Psoas muscle (tissue), 8 donors: ENCODE measurements around the gene HTR2B. TPM values are rescaled to one million over a fixed set of nuclear protein-coding genes. Genes with fewer than 3 reads are reported as not detected.

Experiments used
- ATAC-seq, 4 donors: fragments of 200-7000 bp; cut with Tn5 transposase; one replicate each; pipeline ENCODE4 v1.9.1; 2020; ENCODE audit warnings: moderate library complexity in 3 of 4, mild to moderate bottlenecking in 2 of 4
- DNase-seq, 2 donors: peaks; one replicate each; pipeline ENCODE4 v3.0.0-alpha.2; 2020
- H3K27ac ChIP-seq: fragments of 200-600 bp; one replicate; pipeline ENCODE4 v1.8.0; 2022
- H3K27me3 ChIP-seq, 3 donors: fragments of 200-600 bp in 1 of 3; one replicate each; pipeline versions ENCODE4 v1.6.1 to v1.8.0; 2013 to 2022; ENCODE audit warnings: low read length in 2 of 3, mild to moderate bottlenecking in 2 of 3, moderate library complexity in 1 of 3; ENCODE audit not compliant: insufficient read depth in 3 of 3
- H3K36me3 ChIP-seq, 2 donors: fragments of 200-600 bp in 1 of 2; one replicate each; pipeline versions ENCODE4 v1.6.1 to v1.8.0; 2013 to 2022; ENCODE audit warnings: low read depth in 1 of 2, mild to moderate bottlenecking in 1 of 2, moderate library complexity in 1 of 2; ENCODE audit not compliant: insufficient read depth in 1 of 2
- H3K4me1 ChIP-seq: fragments of 200-600 bp; one replicate; pipeline ENCODE4 v1.8.0; 2022
- H3K4me3 ChIP-seq: fragments of 200-600 bp; one replicate; pipeline ENCODE4 v1.8.0; 2022; ENCODE audit warnings: mild to moderate bottlenecking
- H3K9me3 ChIP-seq: fragments of 200-600 bp; one replicate; pipeline ENCODE4 v1.8.0; 2022
- WGBS, 3 donors: extraction: QIAGEN DNeasy Blood & Tissue Kit; methylation state at CpG; one replicate each; pipeline versions ENCODE4 v1.1.6 to v1.1.7; 2013; 5-methylcytosine and 5-hydroxymethylcytosine counted together
- intact Hi-C, 2 donors: fragments of 100-400 bp; cut with DNase I; formaldehyde crosslinking; loops; one replicate each; pipeline versions ENCODE4 v1.11.0 to v1.14.2; 2022
- polyA plus RNA-seq, 3 donors: library from polyadenylated mRNA; stranded (reverse); fragments of 200-250 nt; gene quantifications; one replicate each; pipeline ENCODE4 v1.2.3, GENCODE V29; 2013
- total RNA-seq, 4 donors: library from RNA; stranded (reverse); fragmentation: NEBNext Ultra II Directional in 2 of 4; extraction: Animal tissue kit (Norgen Biotek cat#: 25700) in 2 of 4; gene quantifications; one replicate each; pipeline versions ENCODE4 v1.2.1 to v1.2.4, GENCODE V29; 2021 to 2023
- TF ChIP-seq, protein P1 (sequence below): fragments of 200-600 bp; IDR thresholded peaks from one replicate; pipeline ENCODE4 v1.8.0; 2022; ENCODE audit warnings: antibody characterized with exemption
- donor health status: healthy with polysubstance abuse.
- donor health status: DM: no; HTN: no; CAD: no; lungs with moderate emphysema.
- donor health status: Bipolar disorder and iron deficiency.
- donor health status: healthy.
- donor health status: DM: yes; HTN: yes; CAD: no.
- donor health status: DM: no; HTN: no; CAD: no.
- donor health status: DM: no; HTN: no; CAD: no.
- donor health status: DM: yes; HTN: yes; CAD: no.

The HTR2B gene
- total and polyA plus RNA-seq, 7 donors: 0.08 to 0.54 (median 0.17) TPM; not detected in 2

DNA sequence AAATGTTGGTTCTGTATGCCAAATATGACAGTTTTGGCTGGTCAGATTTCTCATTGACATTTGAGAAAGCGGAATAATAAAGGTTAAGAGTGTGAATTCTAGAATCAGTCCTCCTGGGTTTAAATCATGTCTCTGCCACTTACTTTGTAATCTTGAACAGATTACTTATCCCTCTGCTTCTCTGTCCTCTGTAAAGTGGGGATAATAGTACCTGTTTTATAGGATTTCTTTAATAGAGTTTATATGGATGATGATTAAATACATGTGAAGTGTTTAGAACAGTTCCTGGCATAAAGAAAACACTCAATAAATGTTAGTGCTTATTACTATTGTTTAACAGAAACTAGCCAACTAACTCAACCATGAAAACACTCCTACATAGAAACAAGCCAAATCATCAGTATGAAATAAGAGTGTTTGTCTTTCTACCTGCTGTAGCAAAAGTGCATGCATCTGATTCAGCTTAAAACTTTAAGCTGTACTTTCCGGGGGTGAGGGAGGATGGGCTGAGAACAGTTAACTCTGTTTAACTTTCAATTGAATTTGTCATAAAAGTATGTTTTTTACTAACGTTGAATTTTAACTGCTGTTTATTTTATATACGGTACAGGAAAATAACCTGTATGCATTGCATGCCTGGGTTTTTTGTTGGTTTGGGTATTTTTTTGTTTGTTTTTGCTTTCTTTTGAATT is 6.8 kb downstream of the HTR2B start:
- DNase-seq (no peak), ATAC-seq (no peak)
- Histone ChIP-seq H3K36me3 (peaks cover 0 to 14% of the 10 kb centered on the region in 2 donors), H3K9me3 (no peaks in the 10 kb centered on the region), H3K4me1 (peaks cover 9% of the 10 kb centered on the region), H3K4me3 (no peak overlapping the region), H3K27me3 (no peaks in the 10 kb centered on the region), H3K27ac (no peak overlapping the region)
- intact Hi-C loops: no loop called here
- TF ChIP-seq, protein P1, sequence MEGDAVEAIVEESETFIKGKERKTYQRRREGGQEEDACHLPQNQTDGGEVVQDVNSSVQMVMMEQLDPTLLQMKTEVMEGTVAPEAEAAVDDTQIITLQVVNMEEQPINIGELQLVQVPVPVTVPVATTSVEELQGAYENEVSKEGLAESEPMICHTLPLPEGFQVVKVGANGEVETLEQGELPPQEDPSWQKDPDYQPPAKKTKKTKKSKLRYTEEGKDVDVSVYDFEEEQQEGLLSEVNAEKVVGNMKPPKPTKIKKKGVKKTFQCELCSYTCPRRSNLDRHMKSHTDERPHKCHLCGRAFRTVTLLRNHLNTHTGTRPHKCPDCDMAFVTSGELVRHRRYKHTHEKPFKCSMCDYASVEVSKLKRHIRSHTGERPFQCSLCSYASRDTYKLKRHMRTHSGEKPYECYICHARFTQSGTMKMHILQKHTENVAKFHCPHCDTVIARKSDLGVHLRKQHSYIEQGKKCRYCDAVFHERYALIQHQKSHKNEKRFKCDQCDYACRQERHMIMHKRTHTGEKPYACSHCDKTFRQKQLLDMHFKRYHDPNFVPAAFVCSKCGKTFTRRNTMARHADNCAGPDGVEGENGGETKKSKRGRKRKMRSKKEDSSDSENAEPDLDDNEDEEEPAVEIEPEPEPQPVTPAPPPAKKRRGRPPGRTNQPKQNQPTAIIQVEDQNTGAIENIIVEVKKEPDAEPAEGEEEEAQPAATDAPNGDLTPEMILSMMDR: no peak
- WGBS, 3 donors: 54 to 63% (median 61%) methylated on average over 4 of the region's 4 CpGs

DNA sequence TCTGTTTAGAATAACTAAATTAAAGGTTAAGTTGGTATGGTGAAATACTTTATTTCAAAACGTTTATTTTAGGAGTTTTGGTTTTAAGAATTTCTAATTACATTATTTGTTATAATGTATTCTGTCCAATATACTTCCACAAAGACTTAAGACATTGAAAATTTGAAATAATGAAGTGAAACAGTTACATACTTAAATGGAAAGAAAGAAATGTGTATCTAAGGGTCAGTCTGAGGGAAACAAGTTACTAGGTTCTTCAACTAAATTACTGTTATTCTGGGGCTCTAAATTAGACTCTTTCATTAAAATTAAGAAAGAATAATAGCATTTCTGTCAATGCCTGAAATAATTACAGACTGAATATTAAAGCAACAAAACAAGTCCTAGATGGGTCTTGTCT is 7.7 kb downstream of the HTR2B start:
- intact Hi-C loops: no loop called here
- ATAC-seq (no peak), DNase-seq (no peak)
- no peak overlapping the region for H3K4me3 ChIP-seq
- no peak overlapping the region for H3K27ac ChIP-seq
- no peaks in the 10 kb centered on the region for H3K9me3 ChIP-seq
- WGBS, 3 donors: 41 to 47% (median 45%) methylated on average over 1 of the region's 1 CpG
- H3K27me3 ChIP-seq: no peaks in the 10 kb centered on the region
- TF ChIP-seq, protein P1: no peak
- H3K36me3 ChIP-seq: peaks cover 3 to 23% of the 10 kb centered on the region in 2 donors
- H3K4me1 ChIP-seq: peaks cover 9% of the 10 kb centered on the region

GRCh38 chr2:231115651-231116050 is 9.2 kb downstream of the HTR2B start:
- ATAC-seq (no peak), DNase-seq (no peak)
- intact Hi-C loops: no loop called here
- no peak overlapping the region for H3K4me3 ChIP-seq
- TF ChIP-seq, protein P1: no peak
- 86 to 94% (median 90%) methylated on average over 2 of the region's 2 CpGs for WGBS, 3 donors
- peaks cover 9% of the 10 kb centered on the region for H3K4me1 ChIP-seq
- H3K27ac ChIP-seq: no peak overlapping the region
- no peaks in the 10 kb centered on the region for H3K27me3 ChIP-seq
- H3K9me3 ChIP-seq: no peaks in the 10 kb centered on the region
- H3K36me3 ChIP-seq: peaks cover 4 to 38% of the 10 kb centered on the region in 2 donors

GRCh38 chr2:231113489-231113888 is 11.4 kb downstream of the HTR2B start:
- ATAC-seq: no peak
- Histone ChIP-seq H3K9me3 (no peaks in the 10 kb centered on the region), H3K27ac (no peak overlapping the region), H3K4me1 (peaks cover 9% of the 10 kb centered on the region), H3K36me3 (peaks cover 6 to 59% of the 10 kb centered on the region in 2 donors), H3K4me3 (no peak overlapping the region), H3K27me3 (no peaks in the 10 kb centered on the region)
- DNase-seq: no peak
- TF ChIP-seq, protein P1: no peak
- 92 to 97% (median 94%) methylated on average over 5 of the region's 5 CpGs for WGBS, 3 donors
- intact Hi-C loops: no loop called here

DNA sequence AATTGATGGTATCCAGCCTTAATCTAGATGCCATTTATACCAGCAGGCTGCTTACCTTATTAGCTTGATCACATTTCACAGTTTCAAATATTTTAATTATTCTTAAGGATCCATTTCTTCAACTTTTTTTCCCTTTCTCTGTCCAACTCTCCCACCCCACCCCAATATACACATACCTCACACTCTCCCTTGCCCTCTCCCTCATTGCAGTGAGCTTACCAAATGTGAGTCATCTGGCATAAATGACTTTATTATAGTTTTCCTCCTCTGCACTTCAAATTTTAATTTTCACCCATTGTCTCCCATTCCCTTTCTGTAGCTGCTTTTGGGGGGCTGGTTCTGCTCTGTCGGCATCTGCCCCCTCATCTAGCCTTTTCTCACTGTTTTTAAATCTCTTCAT is 12.9 kb downstream of the HTR2B start:
- ATAC-seq: no peak
- Histone ChIP-seq H3K4me3 (no peak overlapping the region), H3K4me1 (no peaks in the 10 kb centered on the region), H3K27ac (no peak overlapping the region), H3K9me3 (no peaks in the 10 kb centered on the region), H3K27me3 (no peaks in the 10 kb centered on the region), H3K36me3 (peaks cover 8 to 61% of the 10 kb centered on the region in 2 donors)
- WGBS, 3 donors: 96 to 100% (median 100%) methylated on average over 1 of the region's 1 CpG
- TF ChIP-seq, protein P1: no peak
- no peak for DNase-seq
- intact Hi-C loops: no loop called here
